Measurements from ENCODE around the gene TSPAN19.

Gene TSPAN19

GRCh38 chr12:85036234-85036707 is at the start of gene TSPAN19, which contains the start of gene LRRIQ1:
TSS of gene TSPAN19 (minus strand) at chr12:85036277. CDS start at chr12:85029946, 6,331 bp downstream.
TSS of gene LRRIQ1 (plus strand) at chr12:85036351. CDS start at chr12:85038177, 1,826 bp downstream.
- TF ChIP-seq CTCF (IDR thresholded peaks at IDR 0.05): no peak
- no peak for DNase-seq (ENCODE audit: low spot score)
- Histone ChIP-seq H3K4me3 (peak within 1 kb of the TSS; percentile 69), H3K27ac (no peak within 1 kb of the TSS)

GRCh38 chr12:85085066-85085465 is 49.0 kb upstream of the TSPAN19 start:
- H3K27ac ChIP-seq: no peak overlapping the region
- DNase-seq (ENCODE audit: low spot score): no peak
- TF ChIP-seq CTCF (IDR thresholded peaks at IDR 0.05): no peak
- no peak overlapping the region for H3K4me3 ChIP-seq

- TF ChIP-seq CTCF (IDR thresholded peaks at IDR 0.05): no peak
- DNase-seq (ENCODE audit: low spot score): no peak
- no peak overlapping the region for H3K4me3 ChIP-seq
- no peak overlapping the region for H3K27ac ChIP-seq
Observed at GRCh38 chr12:85076688-85077430, 40.8 kb upstream of the TSPAN19 start.

- Histone ChIP-seq H3K27ac (no peak overlapping the region), H3K4me3 (no peak overlapping the region)
- TF ChIP-seq CTCF (IDR thresholded peaks at IDR 0.05): no peak
- DNase-seq (ENCODE audit: low spot score): no peak
Observed at GRCh38 chr12:85072826-85073225, 36.7 kb upstream of the TSPAN19 start.

- TF ChIP-seq CTCF (IDR thresholded peaks at IDR 0.05): no peak
- no peak for DNase-seq (ENCODE audit: low spot score)
- no peak overlapping the region for H3K4me3 ChIP-seq
- no peak overlapping the region for H3K27ac ChIP-seq
Observed at GRCh38 chr12:85065837-85066482, 29.9 kb upstream of the TSPAN19 start.

- Histone ChIP-seq H3K4me3 (no peak overlapping the region), H3K27ac (no peak overlapping the region)
- DNase-seq (ENCODE audit: low spot score): no peak
- TF ChIP-seq CTCF (IDR thresholded peaks at IDR 0.05): no peak
Observed at GRCh38 chr12:85060916-85061315, 24.8 kb upstream of the TSPAN19 start.

All from coronary artery (tissue), 2 donors.